K562 (cell line): ENCODE measurements around the gene TRAIP. TPM values are rescaled to one million over a fixed set of nuclear protein-coding genes. Genes with fewer than 3 reads are reported as not detected.

Experiments used
- ASH1L ChIP-seq: fragments of 450-650 bp; IDR thresholded peaks from 2 replicates; pipeline ENCODE4 v1.6.1; 2018; ENCODE audit warnings: borderline replicate concordance, mild to moderate bottlenecking, low read depth; ENCODE audit not compliant: partially characterized antibody
- BRF2 ChIP-seq: IDR thresholded peaks from 3 replicates; pipeline ENCODE4 v1.6.1; 2011; ENCODE audit warnings: borderline replicate concordance, mild to moderate bottlenecking; ENCODE audit not compliant: insufficient read length, insufficient read depth
- CHD2 ChIP-seq: IDR thresholded peaks from 2 replicates; pipeline ENCODE4 v1.6.1; 2011; ENCODE audit warnings: low read depth, low read length
- CREB3L1 ChIP-seq: fragments of 450-650 bp; IDR thresholded peaks from 2 replicates; pipeline ENCODE4 v1.6.1; 2014; ENCODE audit warnings: low read depth, mild to moderate bottlenecking, moderate library complexity, borderline replicate concordance
- DNMT1 ChIP-seq: fragments of 450-650 bp; IDR thresholded peaks from 2 replicates; pipeline ENCODE4 v1.6.1; 2016; ENCODE audit warnings: antibody characterized with exemption, mild to moderate bottlenecking
- EGR1 ChIP-seq: fragments of 450-650 bp; conservative IDR thresholded peaks from 2 replicates; pipeline ENCODE4 v1.6.1; 2017; ENCODE audit warnings: mild to moderate bottlenecking
- ETV6 ChIP-seq, 3 experiments: fragments of 150-350 bp in 1 of 3; sonication (generic) in 1 of 3; formaldehyde crosslinking in 1 of 3; IDR thresholded peaks; 2 replicates each; pipeline versions ENCODE4 v1.6.1 to v1.8.0; 2014 to 2022; ENCODE audit warnings: borderline replicate concordance in 2 of 3, low read depth in 2 of 3, antibody characterized with exemption in 1 of 3, low read length in 1 of 3, mild to moderate bottlenecking in 1 of 3, missing genetic modification reagents in 1 of 3
- GABPB1 ChIP-seq: sonication (generic); formaldehyde crosslinking; IDR thresholded peaks from 2 replicates; pipeline ENCODE4 v1.8.0; 2022; ENCODE audit warnings: mild to moderate bottlenecking, missing genetic modification reagents
- GABPB2 ChIP-seq: fragments of 250-450 bp; sonication (Bioruptor Pico); conservative IDR thresholded peaks from 2 replicates; pipeline ENCODE4 v1.5.1; 2021; ENCODE audit warnings: mild to moderate bottlenecking
- GTF2F1 ChIP-seq: IDR thresholded peaks from 2 replicates; pipeline ENCODE4 v1.6.1; 2011; ENCODE audit warnings: low read depth, low read length, improper control_type of control experiment
- HDAC1 ChIP-seq, 2 experiments: fragments of 450-650 bp; IDR thresholded peaks; 2 replicates each; pipeline ENCODE4 v1.6.1; 2016 to 2017; ENCODE audit warnings: inconsistent platforms in 1 of 2, mild to moderate bottlenecking in 1 of 2, moderate library complexity in 1 of 2
- HMGN3 ChIP-seq: IDR thresholded peaks from 2 replicates; pipeline ENCODE4 v1.6.1; 2011; ENCODE audit warnings: borderline replicate concordance, low read depth, mild to moderate bottlenecking, mixed read lengths, low read length; ENCODE audit not compliant: insufficient read length; ENCODE audit errors: extremely low read depth
- KDM2B ChIP-seq: fragments of 250-450 bp; sonication (Bioruptor Pico); IDR thresholded peaks from 2 replicates; pipeline ENCODE4 v1.8.0; 2021; ENCODE audit warnings: mild to moderate bottlenecking, moderate library complexity
- KLF1 ChIP-seq: fragments of 450-650 bp; IDR thresholded peaks from 2 replicates; pipeline ENCODE4 v1.6.1; 2016; ENCODE audit warnings: missing genetic modification characterization, missing compliant biosample characterization
- KLF13 ChIP-seq: fragments of 450-650 bp; IDR thresholded peaks from 2 replicates; pipeline ENCODE4 v1.6.1; 2016; ENCODE audit warnings: missing genetic modification characterization, low read depth, mild to moderate bottlenecking, missing compliant biosample characterization, moderate library complexity, borderline replicate concordance
- MAFK ChIP-seq: IDR thresholded peaks from 2 replicates; pipeline ENCODE4 v1.6.1; 2011; ENCODE audit warnings: low read length, improper control_type of control experiment
- POU5F1 ChIP-seq: fragments of 150-350 bp; IDR thresholded peaks from 2 replicates; pipeline ENCODE4 v1.6.1; 2014; ENCODE audit warnings: borderline replicate concordance, low read length, low read depth, mild to moderate bottlenecking; ENCODE audit not compliant: partially characterized antibody
- PRMT5 ChIP-seq: sonication (generic); formaldehyde crosslinking; IDR thresholded peaks from 2 replicates; pipeline ENCODE4 v1.5.0; 2020; ENCODE audit warnings: missing genetic modification reagents
- SAFB ChIP-seq: fragments of 200-400 bp; formaldehyde crosslinking; IDR thresholded peaks from 2 replicates; pipeline ENCODE4 v1.6.1; 2017; ENCODE audit warnings: low read depth, low read length, borderline replicate concordance
- SAFB2 ChIP-seq: fragments of 200-400 bp; formaldehyde crosslinking; IDR thresholded peaks from 2 replicates; pipeline ENCODE4 v1.6.1; 2018; ENCODE audit warnings: borderline replicate concordance, low read length, low read depth, moderate library complexity; ENCODE audit not compliant: severe bottlenecking
- SIRT6 ChIP-seq: IDR thresholded peaks from one replicate; pipeline ENCODE4 v1.6.1; 2012; ENCODE audit warnings: low read depth, mild to moderate bottlenecking, control low read depth, inconsistent platforms, low read length, moderate library complexity
- SIX5 ChIP-seq, 2 experiments: IDR thresholded peaks; 2 replicates each; pipeline ENCODE4 v1.6.1; 2011; ENCODE audit warnings: low read length in 2 of 2, borderline replicate concordance in 1 of 2, low read depth in 1 of 2, mild to moderate bottlenecking in 1 of 2, moderate library complexity in 1 of 2; ENCODE audit not compliant: insufficient read depth in 1 of 2
- SP1 ChIP-seq: sonication (generic); formaldehyde crosslinking; IDR thresholded peaks from 2 replicates; pipeline ENCODE4 v1.8.1; 2022; ENCODE audit warnings: mild to moderate bottlenecking, missing genetic modification reagents
- ZNF124 ChIP-seq: sonication (generic); formaldehyde crosslinking; IDR thresholded peaks from 2 replicates; pipeline ENCODE4 v1.8.1; 2022; ENCODE audit warnings: missing genetic modification reagents
- polyA plus RNA-seq, 8 experiments: library from polyadenylated mRNA; depleted of rRNA in 4 of 8; stranded (reverse) in 5 of 8; unstranded in 3 of 8; fragments of >200 nt; fragmentation: Nextera tagmentation in 2 of 8; fragmentation: Illumina TruSeq in 1 of 8; extraction: Ambion mirVana in 2 of 8; extraction: Trizol in 1 of 8; gene quantifications; 2 replicates each; pipeline versions ENCODE4 v1.2.1 to v1.2.3, GENCODE V29; 2011 to 2014; ENCODE audit warnings: inconsistent platforms in 1 of 8, missing spikeins in 1 of 8
- total RNA-seq, 7 experiments: library from RNA; depleted of rRNA in 6 of 7; stranded (reverse); fragments of >200 nt in 6 of 7; fragmentation: Illumina TruSeq in 2 of 7; extraction: Trizol in 2 of 7; gene quantifications; 2 replicates each; pipeline versions ENCODE4 v1.2.1 to v1.2.3, GENCODE V29; 2011 to 2021; ENCODE audit warnings: low replicate concordance in 1 of 7

Gene TRAIP
- total and polyA plus RNA-seq, 9 of the 15 experiments (the other 6 are each of a cell fraction or from before 2014, with no cell fraction given) = 14.3 to 38.6 (median 21.2) TPM

DNA sequence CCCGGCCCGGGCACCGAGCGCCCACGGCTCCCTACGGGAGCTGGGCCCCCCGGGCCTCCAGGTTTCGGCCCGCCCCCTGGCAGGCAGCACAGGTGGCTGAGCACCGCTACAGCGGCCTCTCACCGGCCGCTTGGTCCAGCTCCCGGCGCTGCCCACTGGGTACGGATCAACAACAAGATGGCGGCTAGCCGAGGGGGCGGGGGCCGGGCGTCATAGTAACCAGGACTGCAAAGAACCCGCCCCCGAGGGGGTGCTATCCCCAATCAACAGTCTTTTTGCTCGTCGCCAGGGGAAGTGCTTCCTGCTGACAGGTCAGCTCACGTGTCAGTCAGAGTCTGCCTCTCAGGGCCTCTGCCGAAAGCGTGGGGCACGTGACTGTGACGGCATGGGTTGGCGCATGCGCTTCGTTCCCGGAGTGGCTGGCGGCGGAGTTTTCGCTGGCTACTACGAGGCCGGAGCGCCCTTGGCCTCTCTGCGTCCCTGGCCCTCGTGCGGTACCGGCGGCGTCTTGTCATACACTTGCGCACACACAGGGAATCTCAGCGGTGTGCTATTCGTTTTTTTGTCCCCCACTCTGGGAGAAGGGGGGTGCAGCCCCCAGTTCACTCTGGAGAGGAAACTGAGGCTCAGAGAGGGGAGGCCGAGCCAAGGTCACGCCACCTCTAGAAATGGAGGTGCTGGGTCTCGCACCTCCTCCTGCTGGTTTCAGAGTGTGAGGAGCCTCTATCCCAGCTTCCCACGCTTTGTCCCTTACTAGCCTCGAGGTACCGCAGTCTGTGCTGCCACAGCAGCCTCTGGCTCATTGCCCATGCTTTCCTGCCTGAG, 69.8 kb downstream of the TRAIP start, which contains the start of gene IP6K1 (continued):
- no peak for TF ChIP-seq SAFB
- TF ChIP-seq ZNF124 (CRISPR knock-in tag) = no peak
- TF ChIP-seq KDM2B (CRISPR knock-in tag) = no peak
- TF ChIP-seq SIRT6 = no peak
- TF ChIP-seq HDAC1 (IDR thresholded peaks at IDR 0.05) = 0 out of 4 replicates have a peak, but pooled peaks of 1 of the 2 experiments have one; percentile 28
- TF ChIP-seq POU5F1 = no peak
- no peak for TF ChIP-seq KLF1 (tag)
- peak; percentile 74 for TF ChIP-seq GABPB1 (CRISPR knock-in tag)
- peak; percentile 84 for TF ChIP-seq ASH1L
- no peak for TF ChIP-seq GABPB2 (CRISPR knock-in tag)
- no peak for TF ChIP-seq BRF2
- TF ChIP-seq CHD2 = peak; percentile 79
- TF ChIP-seq GTF2F1 = no peak
- no peak for TF ChIP-seq SIX5 (IDR thresholded peaks at IDR 0.05; ENCODE audit: borderline replicate concordance in 1 of 2, insufficient read depth in 1 of 2, low read depth in 1 of 2, low read length in 2 of 2)
- TF ChIP-seq PRMT5 (CRISPR knock-in tag) = no peak
- no peak for TF ChIP-seq ETV6 (IDR thresholded peaks at IDR 0.05; ENCODE audit: borderline replicate concordance in 1 of 2, low read depth in 2 of 2, low read length in 1 of 2)
- TF ChIP-seq ETV6 (CRISPR knock-in tag; IDR thresholded peaks at IDR 0.05; ENCODE audit: borderline replicate concordance) = no peak
- no peak for TF ChIP-seq SAFB2
- peak; percentile 44 for TF ChIP-seq SP1 (CRISPR knock-in tag)
- TF ChIP-seq KLF13 (tag) = no peak
- peak; percentile 54 for TF ChIP-seq HMGN3
- TF ChIP-seq DNMT1 = no peak
- no peak; the same call in 1 of the 2 replicates for TF ChIP-seq EGR1
- TF ChIP-seq CREB3L1 = no peak; the same call in 1 of the 2 replicates
- no peak for TF ChIP-seq MAFK
